ENCODE data around the gene AAK1.

GRCh38 chr2:69493268-69493667, 150.3 kb downstream of the AAK1 start:
- no peak for TF ChIP-seq CTCF (IDR thresholded peaks at IDR 0.05)
- no peak for TF ChIP-seq EP300 (IDR thresholded peaks at IDR 0.05; ENCODE audit: low read depth)
